ENCODE data around the gene LRCH3.
"Not testable (repeated sequence)": the region's sequence is repeated elsewhere in the genome, so short reads cannot be mapped to it uniquely, and the experiment has no call there.

LRCH3 gene

DNA sequence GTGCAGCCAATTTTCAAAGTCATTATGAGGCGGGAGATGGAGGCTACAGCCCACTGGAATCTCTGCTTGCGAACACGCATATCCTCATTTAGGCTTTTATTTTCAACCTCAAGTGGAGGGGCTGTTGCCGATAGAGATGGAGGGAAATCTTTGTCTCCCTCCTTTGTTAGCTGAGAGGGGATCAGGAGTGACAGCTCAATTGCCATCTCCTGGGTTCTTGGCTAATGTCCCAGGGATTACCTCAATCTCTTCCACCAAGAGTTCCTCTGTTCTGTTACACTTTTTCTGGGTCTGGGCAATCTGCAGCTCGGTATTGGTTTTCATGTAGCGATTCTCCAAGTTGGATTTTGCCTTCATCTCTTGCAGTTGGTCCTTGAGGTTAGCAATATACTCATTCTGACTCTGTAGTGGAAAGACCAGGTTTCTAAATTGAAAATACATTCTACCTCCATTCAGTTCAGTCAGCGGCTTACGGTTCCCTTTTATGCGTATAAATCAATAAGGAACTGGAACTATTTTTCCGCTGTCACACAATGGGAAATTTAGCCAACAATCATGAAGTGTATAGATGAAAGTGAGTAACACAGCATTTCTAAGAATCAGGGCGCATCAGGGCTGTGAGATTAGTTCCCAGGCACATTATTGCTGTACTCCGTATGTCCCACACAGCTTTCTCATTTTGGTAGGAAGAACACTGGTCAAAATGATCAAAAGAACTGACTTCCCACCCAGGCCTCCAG, 122.8 kb downstream of the LRCH3 start:
- no peaks in the 10 kb centered on the region for H3K9me3 ChIP-seq (ENCODE audit: control insufficient read depth, insufficient read depth, low read depth, low read length)
- ChIA-PET POLR2A (no interaction called here), CTCF (interaction anchor here (0.6 to 1.2 kb wide), 3 partner anchors 9 to 147 kb away, joined by 3 to 4 read pairs (median 4); no protein-coding TSS in a partner anchor)
- H3K4me3 ChIP-seq (ENCODE audit: low read depth, low read length) = no peak overlapping the region
- 0 out of 2 replicates have a peak, but pooled peaks have one; percentile 33 for TF ChIP-seq ZBTB17 (tag by site-specific recombination; IDR thresholded peaks at IDR 0.05)
- no peak for TF ChIP-seq KLF9 (tag by site-specific recombination; IDR thresholded peaks at IDR 0.05; ENCODE audit: low read depth)
- H3K27ac ChIP-seq (ENCODE audit: extremely low read depth, low read depth, low read length) = no peak overlapping the region
- no peaks in the 10 kb centered on the region for H3K4me1 ChIP-seq (ENCODE audit: control insufficient read depth, insufficient read depth, low read length)
- H3K36me3 ChIP-seq (ENCODE audit: control insufficient read depth in 2 of 2, insufficient read depth in 1 of 2, low read length in 2 of 2) = no peaks in the 10 kb centered on the region

- H3K36me3 ChIP-seq (ENCODE audit: control insufficient read depth in 2 of 2, insufficient read depth in 1 of 2, low read length in 2 of 2); H3K9me3 ChIP-seq (ENCODE audit: control insufficient read depth, insufficient read depth, low read depth, low read length); H3K4me3 ChIP-seq (ENCODE audit: low read depth, low read length); H3K4me1 ChIP-seq (ENCODE audit: control insufficient read depth, insufficient read depth, low read length); POLR2A ChIA-PET; H3K27ac ChIP-seq (ENCODE audit: extremely low read depth, low read depth, low read length); CTCF ChIA-PET: not testable (repeated sequence)
These were observed 130.6 kb downstream of the LRCH3 start for GRCh38 chr3:197921429-197922275.

DNA sequence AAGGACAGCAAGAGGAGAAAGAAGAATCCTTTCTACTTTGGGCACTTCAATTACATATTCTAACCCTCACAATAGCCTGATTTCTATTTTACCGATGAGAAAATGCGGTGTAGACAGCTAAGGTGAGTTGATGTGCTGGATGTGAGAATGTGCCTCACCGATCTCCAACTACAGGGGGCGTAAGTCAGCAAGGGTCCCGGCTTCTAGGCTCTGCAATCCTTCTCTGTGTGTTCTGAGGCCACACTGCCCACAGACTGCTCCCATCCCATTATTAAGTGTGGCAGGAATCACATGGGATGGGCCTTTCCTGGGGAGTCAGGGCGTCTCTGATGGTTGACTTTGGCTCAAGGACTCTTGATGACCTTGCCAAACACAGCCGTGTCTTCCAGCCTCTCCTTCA, 135.4 kb downstream of the LRCH3 start:
- POLR2A ChIA-PET = no interaction called here
- CTCF ChIA-PET = no interaction called here
- TF ChIP-seq KLF1 (tag by site-specific recombination; IDR thresholded peaks at IDR 0.05) (no peak), ZNF560 (tag by site-specific recombination; IDR thresholded peaks at IDR 0.05; ENCODE audit: borderline replicate concordance) (no peak), ZNF561 (tag by site-specific recombination; IDR thresholded peaks at IDR 0.05; ENCODE audit: borderline replicate concordance) (no peak), ZSCAN16 (tag by site-specific recombination; IDR thresholded peaks at IDR 0.05) (no peak), ZBTB17 (tag by site-specific recombination; IDR thresholded peaks at IDR 0.05) (no peak), ZNF514 (tag by site-specific recombination; IDR thresholded peaks at IDR 0.05) (no peak), ZNF266 (tag by site-specific recombination; IDR thresholded peaks at IDR 0.05; ENCODE audit: low read depth) (no peak), ZNF138 (tag by site-specific recombination; IDR thresholded peaks at IDR 0.05; ENCODE audit: borderline replicate concordance) (no peak), ZNF16 (tag by site-specific recombination; IDR thresholded peaks at IDR 0.05; ENCODE audit: low read depth) (no peak), ZNF214 (tag by site-specific recombination; IDR thresholded peaks at IDR 0.05; ENCODE audit: borderline replicate concordance) (no peak), ZNF629 (tag by site-specific recombination; IDR thresholded peaks at IDR 0.05) (no peak), ZBTB20 (tag by site-specific recombination; IDR thresholded peaks at IDR 0.05) (no peak), ZNF768 (tag by site-specific recombination; IDR thresholded peaks at IDR 0.05) (no peak), ZNF18 (tag by site-specific recombination; IDR thresholded peaks at IDR 0.05) (no peak), OSR2 (tag by site-specific recombination; IDR thresholded peaks at IDR 0.05) (no peak), ZEB2 (tag by site-specific recombination; IDR thresholded peaks at IDR 0.05) (no peak), RBAK (tag by site-specific recombination; IDR thresholded peaks at IDR 0.05) (no peak), ZNF157 (tag by site-specific recombination; IDR thresholded peaks at IDR 0.05) (no peak), ZBTB48 (tag by site-specific recombination; IDR thresholded peaks at IDR 0.05) (no peak)
- TF ChIP-seq, protein P1, sequence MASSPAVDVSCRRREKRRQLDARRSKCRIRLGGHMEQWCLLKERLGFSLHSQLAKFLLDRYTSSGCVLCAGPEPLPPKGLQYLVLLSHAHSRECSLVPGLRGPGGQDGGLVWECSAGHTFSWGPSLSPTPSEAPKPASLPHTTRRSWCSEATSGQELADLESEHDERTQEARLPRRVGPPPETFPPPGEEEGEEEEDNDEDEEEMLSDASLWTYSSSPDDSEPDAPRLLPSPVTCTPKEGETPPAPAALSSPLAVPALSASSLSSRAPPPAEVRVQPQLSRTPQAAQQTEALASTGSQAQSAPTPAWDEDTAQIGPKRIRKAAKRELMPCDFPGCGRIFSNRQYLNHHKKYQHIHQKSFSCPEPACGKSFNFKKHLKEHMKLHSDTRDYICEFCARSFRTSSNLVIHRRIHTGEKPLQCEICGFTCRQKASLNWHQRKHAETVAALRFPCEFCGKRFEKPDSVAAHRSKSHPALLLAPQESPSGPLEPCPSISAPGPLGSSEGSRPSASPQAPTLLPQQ (tag by site-specific recombination; IDR thresholded peaks at IDR 0.05) = no peak
- H3K4me1 ChIP-seq (ENCODE audit: control insufficient read depth, insufficient read depth, low read length) = no peaks in the 10 kb centered on the region
- H3K36me3 ChIP-seq (ENCODE audit: control insufficient read depth in 2 of 2, insufficient read depth in 1 of 2, low read length in 2 of 2) = peaks cover 0 to 11% of the 10 kb centered on the region in 2 experiments; a peak in 2 of 3 replicates
- no peaks in the 10 kb centered on the region for H3K9me3 ChIP-seq (ENCODE audit: control insufficient read depth, insufficient read depth, low read depth, low read length)
- H3K27ac ChIP-seq (ENCODE audit: extremely low read depth, low read depth, low read length) = no peak overlapping the region
- no peak overlapping the region for H3K4me3 ChIP-seq (ENCODE audit: low read depth, low read length)

Data from HEK293 (cell line).